AG09309 (cell line): Measurements from ENCODE around the gene CROCC2.

Experiments used
- DNase-seq: peaks from one replicate; pipeline ENCODE4 v3.0.0-alpha.2; 2010; ENCODE audit warnings: low read depth
- H3K4me3 ChIP-seq: 2 replicates; pipeline ENCODE4 v1.5.1; 2011; ENCODE audit warnings: mild to moderate bottlenecking, low read depth, low read length, moderate library complexity; ENCODE audit not compliant: control insufficient read depth
- TF ChIP-seq, protein P1 (sequence below): IDR thresholded peaks from 2 replicates; pipeline ENCODE4 v1.5.1; 2011; ENCODE audit warnings: mild to moderate bottlenecking, low read depth, low read length, inconsistent platforms; ENCODE audit not compliant: insufficient read depth, control insufficient read depth; ENCODE audit errors: missing control alignments

Gene CROCC2

DNA sequence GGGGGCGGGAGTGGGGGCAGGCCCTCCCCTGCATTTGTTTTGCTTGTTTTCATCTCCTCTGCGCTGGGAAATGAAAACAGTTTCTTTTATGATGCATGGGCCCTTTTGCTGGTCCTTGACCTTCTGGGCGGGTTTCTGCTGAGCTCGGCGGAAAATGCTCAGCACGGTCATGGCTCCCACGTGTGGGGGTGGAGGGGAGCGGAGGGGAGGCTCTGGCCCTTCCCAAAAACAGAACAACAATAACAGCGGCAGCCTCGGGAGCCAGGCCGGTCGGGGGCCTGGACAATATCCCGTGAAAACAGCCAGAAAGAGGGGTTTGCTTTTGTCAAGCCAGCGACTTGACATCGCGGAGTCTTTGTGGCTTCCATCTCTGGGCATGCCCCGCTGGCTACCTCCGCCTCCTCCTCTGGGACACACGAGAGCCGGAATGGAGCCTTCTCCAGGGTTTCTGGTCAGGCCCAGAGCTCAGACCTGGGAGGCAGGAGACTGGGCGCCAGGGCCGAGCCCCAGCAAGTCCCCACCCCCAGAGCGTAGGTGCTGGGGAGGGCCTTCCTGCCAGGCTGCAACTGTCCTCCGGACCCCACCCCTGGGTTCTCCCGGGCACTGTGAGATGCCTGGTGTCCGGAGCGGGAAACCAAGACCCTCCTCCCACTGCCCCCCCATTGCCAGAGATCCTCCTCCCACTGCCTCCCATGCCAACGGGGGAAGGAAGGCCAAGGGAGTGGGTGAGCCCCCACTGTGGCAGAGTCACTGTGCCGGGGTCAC lies 56.3 kb downstream of the CROCC2 start:
- H3K4me3 ChIP-seq = no peak overlapping the region
- DNase-seq = no peak
- TF ChIP-seq, protein P1, sequence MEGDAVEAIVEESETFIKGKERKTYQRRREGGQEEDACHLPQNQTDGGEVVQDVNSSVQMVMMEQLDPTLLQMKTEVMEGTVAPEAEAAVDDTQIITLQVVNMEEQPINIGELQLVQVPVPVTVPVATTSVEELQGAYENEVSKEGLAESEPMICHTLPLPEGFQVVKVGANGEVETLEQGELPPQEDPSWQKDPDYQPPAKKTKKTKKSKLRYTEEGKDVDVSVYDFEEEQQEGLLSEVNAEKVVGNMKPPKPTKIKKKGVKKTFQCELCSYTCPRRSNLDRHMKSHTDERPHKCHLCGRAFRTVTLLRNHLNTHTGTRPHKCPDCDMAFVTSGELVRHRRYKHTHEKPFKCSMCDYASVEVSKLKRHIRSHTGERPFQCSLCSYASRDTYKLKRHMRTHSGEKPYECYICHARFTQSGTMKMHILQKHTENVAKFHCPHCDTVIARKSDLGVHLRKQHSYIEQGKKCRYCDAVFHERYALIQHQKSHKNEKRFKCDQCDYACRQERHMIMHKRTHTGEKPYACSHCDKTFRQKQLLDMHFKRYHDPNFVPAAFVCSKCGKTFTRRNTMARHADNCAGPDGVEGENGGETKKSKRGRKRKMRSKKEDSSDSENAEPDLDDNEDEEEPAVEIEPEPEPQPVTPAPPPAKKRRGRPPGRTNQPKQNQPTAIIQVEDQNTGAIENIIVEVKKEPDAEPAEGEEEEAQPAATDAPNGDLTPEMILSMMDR = no peak

DNA sequence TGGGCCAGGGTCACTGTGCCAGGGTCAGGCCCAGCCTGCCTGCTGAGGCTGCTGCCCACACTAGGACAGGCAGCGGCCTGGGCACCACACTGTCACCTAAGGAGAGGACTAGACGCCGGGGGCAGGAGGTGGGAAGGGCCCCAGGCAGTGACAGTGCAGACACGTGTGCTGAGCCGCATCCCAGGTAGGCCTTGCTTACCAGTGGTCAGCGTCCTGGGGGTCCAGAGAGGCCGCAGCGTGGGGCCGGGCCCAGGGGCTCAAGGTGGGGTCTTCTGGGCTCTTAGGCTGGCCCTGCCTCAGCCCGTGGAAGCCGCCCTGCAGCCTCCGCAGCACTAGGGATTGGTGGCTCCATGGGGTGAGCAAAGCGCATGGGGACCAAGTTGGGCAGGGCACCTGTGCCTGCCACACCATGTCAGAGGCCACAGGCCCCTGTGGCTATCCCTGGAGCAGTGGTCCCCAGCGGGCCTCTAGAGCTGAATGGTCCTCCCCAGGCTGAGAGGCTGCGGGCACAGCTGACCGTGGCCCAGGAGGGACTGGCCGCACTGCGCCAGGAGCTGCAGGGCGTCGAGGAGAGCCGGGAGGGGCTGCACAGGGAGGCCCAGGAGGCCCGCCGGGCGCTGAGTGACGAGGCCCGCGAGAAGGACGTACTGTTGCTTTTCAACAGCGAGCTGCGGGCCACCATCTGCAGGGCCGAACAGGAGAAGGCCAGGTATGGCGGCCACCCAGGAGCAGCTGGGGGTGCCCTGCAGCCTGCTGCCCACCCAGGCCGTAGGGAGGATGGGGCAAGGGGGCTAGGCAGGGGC lies 57.1 kb downstream of the CROCC2 start:
- TF ChIP-seq, protein P1 = no peak
- no peak for DNase-seq

DNA sequence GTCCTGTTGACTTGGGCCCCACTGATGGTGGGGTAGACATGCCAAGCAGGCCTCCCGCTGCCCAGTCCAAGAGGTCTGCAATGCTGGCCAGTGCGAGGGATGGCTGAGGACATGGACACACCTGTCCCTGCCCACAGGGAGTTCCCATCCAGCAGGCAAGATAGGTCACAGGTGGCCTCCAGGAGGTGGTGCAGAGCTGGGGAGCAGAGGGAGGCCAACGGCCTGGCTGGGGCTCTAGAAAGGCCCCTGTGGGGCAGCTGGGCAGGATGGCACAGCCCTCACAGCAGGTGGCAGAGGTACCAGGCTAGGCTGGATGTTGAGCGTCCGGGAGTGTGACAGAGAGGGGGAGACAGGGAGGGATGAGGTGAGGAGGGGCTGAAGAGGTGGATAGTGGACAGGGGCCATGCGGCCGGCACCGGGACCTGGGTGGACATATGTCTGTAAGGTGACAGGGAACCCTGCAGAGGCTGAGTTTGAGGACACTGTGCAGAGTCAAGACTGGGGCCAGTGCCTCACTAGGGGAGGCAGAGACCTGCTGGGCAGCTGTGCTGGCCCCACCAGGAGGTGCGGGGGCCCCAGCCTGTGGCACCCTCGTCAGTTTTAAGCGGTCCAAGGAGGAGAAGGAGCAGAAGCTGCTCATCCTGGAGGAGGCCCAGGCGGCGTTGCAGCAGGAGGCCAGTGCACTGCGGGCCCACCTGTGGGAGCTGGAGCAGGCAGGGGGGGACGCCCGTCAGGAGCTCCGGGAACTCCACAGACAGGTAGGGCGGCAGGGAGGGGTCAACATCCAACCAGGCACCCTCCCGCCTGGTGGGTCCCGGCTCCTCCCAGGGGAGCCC lies 58.0 kb downstream of the CROCC2 start:
- H3K4me3 ChIP-seq = no peak overlapping the region
- DNase-seq = no peak
- TF ChIP-seq, protein P1 = no peak

More for the DNA sequence above, 57.1 kb downstream of the CROCC2 start:
- no peak overlapping the region for H3K4me3 ChIP-seq

DNA sequence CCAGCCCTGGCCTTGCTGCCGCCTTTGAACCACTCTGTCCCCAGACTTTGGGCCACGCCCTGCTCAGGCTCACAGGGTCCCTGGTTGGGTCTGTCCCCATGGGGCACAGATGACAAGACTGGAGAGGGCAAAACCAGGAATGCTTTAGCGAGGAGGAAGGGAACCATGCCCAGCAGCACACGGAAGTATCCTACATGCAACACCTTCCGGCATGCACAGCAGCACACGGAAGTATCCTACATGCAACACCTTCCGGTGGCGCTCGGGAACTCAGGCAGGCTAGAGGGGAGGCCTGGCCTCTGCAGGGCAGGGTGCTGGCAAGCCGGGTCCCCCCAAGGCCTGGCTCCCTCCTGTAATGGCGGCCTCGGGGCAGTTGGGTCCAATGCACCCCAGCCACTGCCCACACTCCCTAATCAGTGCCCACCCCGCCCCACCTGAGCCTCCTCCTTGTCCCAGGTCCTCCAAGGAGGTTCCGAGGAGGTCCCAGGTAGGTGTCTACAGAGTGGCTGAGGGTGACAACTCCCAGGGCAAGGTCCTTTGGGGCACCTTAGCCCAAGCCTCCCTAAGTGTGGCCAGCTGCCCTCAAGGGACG lies 58.7 kb downstream of the CROCC2 start:
- no peak overlapping the region for H3K4me3 ChIP-seq
- no peak for DNase-seq
- TF ChIP-seq, protein P1 = no peak

DNA sequence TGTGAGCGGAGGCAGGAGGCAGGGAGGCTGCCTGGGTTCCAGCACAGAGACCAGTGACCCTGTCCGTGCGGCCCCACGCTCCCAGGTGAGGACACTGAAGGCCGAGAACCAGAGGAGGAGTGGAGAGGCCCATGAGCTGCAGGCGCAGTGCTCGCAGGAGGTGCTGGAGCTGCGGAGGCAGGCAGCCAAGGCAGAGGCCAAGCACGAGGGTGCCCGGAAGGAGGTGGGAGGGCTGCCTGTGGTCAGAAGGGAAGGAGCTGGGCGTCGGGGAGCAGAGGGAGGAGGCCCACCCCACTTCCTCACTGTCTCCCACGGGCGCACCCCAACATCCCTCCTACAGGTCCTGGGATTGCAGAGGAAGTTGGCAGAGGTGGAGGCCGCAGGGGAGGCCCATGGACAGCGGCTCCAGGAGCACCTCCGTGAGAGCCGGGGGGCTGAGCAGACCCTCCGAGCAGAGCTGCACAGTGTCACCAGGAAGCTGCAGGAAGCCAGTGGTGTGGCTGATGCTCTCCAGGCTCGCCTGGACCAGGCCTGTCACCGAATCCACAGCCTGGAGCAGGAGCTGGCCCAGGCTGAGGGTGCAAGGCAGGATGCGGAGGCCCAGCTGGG lies 59.3 kb downstream of the CROCC2 start:
- no peak overlapping the region for H3K4me3 ChIP-seq
- DNase-seq = no peak

More for the DNA sequence above, 59.3 kb downstream of the CROCC2 start:
- TF ChIP-seq, protein P1 = no peak
